ENCODE results near the gene ODC1.

DNA sequence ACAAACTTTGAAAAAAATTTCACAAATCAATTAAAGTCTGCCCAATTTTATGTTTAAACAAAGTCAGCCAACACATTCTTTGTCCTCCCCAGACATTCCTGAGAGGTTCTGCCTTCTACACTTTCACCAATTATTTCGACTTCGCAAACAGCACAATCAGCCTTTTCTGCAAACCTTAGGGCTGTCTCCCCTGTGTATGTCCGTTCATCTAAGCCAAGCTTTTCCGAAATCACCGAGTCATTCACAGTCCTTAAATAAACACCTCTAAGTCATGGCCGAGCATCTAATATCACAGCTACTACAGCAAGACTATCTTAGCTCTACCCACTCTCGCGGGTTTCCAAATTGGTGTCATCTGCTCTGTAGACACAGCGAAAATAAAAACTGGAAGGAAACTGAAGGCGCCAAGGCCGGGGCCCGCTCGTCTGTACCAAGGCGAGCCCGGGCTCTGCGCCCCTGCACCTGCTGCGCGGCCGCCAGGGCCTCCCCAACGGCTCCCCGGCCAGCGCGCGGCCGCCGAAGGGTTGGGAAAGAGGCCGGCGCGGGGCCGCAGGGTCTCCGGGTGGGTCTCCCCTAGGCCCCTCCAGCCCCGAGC is 730 bp downstream of the ODC1 start:
- TF ChIP-seq CTCF (IDR thresholded peaks at IDR 0.05) (no peak), POLR2AphosphoS5 (IDR thresholded peaks at IDR 0.05; ENCODE audit: insufficient read depth in 1 of 2, low read depth in 1 of 2) (no peak), POLR2A (IDR thresholded peaks at IDR 0.05) (no peak)
